ENCODE data around the gene TMEM45A.
"Not testable (repeated sequence)": the region's sequence is repeated elsewhere in the genome, so short reads cannot be mapped to it uniquely, and the experiment has no call there.

Gene TMEM45A, protein sequence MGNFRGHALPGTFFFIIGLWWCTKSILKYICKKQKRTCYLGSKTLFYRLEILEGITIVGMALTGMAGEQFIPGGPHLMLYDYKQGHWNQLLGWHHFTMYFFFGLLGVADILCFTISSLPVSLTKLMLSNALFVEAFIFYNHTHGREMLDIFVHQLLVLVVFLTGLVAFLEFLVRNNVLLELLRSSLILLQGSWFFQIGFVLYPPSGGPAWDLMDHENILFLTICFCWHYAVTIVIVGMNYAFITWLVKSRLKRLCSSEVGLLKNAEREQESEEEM

DNA sequence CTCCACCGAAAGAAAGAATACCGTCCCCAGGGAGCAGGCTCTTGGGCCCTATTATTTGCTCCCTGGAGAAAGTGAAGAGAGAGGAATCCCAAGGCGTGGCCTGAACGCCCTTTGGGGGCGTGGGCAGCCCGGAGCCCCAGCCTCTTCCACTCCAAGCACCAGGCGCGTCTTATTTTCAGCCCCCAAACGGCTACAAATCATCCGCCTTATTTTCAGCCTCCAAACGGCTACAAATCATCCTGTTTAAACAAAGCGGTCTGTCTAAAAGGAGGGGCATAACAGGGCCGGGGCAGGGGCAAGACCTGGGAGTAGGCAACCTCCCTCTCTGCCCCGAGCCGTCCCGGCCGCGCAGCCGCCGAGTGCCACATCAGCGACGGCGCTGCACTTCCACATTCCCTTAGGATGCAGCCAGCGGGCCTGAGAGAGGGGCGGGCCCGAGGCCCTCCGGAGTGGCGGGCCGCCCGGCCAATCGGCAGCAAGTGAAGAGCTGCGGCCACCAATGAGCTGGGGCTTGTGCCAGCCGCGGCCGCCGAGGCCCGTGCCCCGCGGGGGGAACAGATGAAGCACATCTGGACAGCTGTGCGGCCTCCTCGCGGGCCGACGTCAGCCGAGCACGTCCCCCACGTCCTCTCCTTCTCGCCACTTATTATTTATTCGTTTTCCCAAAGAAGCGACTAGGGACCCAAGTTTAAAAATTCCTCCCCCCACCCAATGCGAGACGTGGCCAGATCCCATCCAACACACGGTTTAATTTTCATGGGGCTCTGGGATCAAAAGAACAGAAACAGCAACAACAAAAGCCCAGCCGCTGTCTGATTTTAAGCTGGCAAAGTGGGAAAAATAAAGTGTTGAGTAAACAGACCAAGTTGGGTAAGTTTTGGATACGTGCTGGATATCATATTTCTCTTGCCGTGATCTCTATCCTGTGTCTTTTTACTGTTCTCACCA is at the start of gene TMEM45A:
TSS of gene TMEM45A (plus strand) at position 561 of the 948 bp plus-strand sequence. CDS start 62,593 bp downstream, outside the sequence.
- peak; percentile 89 for DNase-seq

DNA sequence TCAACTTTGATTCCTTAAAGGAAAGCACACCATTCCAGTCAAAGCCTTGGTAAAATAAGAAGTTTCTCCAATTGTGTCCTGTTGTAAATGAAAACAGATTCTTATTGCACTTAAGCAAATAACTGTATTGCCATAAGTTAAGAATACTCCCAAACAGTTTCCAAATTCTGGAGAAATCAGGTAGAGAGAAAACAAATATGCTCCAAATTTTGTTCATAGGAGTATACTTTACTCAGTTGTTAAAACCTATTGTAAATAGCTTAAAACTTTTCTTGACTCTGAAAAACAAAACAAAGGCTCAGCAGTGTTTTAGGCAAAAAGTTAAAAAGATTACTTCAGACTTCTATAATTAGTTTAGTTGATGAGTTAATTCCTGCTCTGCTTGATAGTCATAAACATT is 48.7 kb upstream of the TMEM45A start:
- DNase-seq = no peak

DNA sequence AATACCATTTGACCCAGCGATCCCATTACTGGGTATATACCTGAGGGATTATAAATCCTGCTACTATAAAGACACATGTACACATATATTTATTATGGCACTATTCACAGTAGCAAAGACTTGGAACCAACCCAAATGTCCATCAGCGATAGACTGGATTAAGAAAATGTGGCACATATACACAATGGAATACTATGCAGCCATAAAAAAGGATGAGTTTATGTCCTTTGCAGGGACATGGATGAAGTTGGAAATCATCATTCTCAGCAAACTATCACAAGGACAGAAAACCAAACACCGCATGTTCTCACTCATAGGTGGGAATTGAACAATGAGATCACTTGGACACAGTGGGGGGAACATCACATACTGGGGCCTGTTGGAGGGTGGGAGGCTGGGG is 45.4 kb upstream of the TMEM45A start:
- not testable (repeated sequence) for DNase-seq

DNA sequence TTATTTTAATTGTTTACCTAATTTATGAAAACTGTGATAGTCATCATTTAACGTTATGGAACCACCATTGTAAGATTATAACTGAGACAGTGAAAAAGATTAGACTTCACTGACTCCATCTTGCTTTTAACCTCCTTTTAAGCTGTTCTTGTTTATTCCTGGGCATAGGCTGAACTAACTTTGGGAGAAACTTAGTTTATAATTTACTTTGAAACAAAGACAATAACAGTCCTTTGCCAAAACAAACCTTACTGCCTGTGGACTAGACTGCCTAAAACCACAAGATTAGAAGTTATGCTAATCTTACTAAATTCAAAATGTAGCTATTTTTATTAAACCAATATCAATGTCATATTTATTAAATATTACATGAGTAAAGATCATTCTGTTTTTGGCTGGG is 44.3 kb upstream of the TMEM45A start:
- DNase-seq = no peak

DNA sequence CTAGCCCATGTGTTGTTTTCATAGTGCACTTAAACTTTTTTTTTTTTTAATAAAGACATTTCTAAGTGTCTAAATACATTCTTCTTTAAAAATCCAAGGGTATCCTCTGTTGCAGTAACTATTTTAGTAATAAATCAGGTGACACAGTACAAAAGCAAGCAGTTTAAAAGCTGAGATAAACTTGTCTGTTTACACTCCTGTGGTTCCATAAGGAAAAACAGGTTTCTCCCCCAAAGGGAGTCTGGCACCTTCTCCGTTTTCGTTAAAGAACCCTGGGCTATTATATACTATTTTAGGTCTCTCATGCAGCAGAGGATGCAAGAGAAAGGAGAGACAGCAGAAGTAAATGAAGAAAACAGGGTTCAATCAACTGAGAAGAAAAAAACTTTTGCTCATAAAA is 43.2 kb upstream of the TMEM45A start:
- no peak for DNase-seq

DNA sequence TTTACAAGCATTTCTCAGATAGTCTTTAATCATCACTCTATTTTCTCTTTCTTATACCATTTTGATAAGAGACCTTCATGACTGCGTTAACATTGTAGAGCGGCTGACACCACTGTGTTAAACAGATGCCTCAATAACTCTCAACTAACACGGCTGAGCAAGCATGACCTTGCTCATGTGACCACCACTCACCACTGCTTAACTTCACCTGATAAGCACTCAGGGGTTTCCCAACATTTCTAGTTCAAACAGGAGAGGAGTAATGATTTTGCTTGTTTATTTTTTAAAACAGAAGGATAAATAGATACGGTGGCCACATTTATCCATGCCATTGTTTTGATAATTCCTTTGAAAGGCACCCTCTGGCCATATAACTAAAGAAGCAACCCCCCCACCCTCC is 37.7 kb upstream of the TMEM45A start:
- DNase-seq = no peak

DNA sequence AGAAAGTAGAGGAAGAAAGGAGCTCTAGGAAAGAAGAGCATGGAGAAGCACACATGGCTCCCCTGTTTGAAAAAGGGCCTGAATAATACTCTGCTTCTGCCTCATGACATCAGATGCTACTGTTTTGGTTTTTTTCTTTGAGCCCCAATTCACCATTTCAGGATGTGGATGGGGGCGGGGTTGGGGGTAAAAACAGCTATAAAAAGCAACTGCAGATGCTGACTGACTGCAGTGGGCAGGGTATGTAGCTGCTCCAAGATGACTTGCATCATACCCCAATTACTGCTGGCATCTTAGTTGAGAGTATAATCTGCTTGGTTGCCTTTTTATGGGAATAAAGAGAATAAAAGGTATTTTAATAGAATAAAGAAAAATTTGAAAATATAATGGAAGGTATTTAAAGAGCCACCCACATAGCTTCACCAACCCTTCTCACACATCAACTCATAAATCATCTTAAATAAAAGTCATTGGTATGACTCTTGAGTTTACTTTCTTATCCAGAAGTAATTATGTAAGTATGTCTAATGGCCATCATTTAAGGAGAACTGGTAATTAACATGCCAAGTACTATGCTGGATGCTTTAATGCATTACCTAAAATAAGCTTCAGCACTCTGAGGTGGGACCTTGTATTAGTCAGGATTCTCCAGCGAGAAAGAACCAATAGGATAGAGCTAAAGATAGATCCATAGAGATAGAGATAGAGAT is 36.4 kb upstream of the TMEM45A start:
- DNase-seq = no peak

DNA sequence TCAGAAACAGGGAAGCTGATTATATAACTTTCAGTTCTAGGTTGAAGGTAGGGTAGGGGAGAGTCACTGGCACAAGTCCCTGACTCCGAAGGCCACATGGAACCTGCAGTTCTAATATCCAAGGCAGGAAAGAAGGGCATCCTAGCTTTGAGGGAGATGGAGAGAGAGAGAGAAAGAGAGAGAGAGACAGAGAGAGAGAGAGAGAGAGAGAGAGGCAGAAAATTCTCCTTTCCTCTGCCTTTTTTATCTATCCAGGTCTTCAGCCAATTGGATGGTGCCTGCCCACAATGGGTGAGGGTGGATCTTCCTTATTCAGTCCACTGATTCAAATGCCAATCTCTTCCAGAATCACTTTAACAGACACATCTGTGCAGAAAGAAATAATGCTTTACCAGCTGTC is 35.7 kb upstream of the TMEM45A start:
- no peak for DNase-seq

DNA sequence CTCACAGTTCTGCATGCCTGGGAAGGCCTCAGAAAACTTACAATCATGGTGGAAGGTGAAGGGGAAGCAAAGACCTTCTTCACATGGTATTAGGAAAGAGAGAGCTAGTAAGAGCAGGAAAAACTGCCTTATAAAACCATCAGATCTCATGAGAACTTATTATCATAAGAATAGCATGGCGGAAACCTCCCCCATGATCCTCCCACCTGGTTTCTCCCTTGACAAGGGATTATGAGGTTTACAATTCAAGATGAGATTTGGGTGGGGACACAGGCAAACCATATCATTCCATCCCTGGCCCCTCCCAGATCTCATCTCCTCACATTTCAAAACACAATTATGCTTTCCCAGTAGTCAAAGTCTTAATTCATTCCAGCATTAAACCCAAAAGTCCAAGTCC is 34.6 kb upstream of the TMEM45A start:
- no peak for DNase-seq

DNA sequence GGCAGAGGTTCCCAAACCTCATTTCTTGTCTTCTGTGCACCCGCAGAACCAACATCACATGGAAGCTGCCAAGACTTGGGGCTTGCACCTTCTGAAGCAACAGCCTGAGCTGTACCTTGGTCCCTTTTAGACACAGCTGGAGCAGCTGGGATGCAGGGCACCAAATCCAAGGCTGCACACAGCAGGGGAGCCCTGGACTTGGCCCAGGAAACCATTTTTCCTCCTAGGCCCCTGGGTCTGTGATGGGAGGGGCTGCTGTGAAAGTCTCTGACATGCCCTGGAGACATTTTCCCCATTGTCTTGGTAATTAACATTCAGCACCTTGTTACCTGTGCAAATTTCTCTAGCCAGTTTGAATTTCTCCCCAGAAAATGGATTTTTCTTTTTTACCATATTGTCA is 33.6 kb upstream of the TMEM45A start:
- no peak for DNase-seq

DNA sequence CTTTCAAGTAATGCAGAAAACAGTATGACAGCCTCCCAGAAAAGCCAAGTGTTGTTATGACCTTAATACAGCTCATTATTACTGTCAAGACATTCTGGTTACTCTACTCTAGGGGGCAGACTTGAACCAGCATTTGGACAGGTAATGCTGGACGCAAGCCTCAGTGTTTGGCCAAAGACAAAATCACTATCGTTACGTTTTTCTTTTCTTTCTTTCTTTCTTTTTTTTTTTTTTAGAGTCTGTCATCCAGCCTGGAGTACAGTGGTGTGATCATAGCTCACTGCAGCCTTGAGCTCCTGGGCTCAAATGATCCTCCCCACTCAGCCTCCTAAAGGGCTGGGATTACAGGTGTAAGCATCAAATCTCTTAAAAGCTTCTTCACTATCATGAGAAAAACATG is 29.4 kb upstream of the TMEM45A start:
- peak; percentile 9 for DNase-seq

DNA sequence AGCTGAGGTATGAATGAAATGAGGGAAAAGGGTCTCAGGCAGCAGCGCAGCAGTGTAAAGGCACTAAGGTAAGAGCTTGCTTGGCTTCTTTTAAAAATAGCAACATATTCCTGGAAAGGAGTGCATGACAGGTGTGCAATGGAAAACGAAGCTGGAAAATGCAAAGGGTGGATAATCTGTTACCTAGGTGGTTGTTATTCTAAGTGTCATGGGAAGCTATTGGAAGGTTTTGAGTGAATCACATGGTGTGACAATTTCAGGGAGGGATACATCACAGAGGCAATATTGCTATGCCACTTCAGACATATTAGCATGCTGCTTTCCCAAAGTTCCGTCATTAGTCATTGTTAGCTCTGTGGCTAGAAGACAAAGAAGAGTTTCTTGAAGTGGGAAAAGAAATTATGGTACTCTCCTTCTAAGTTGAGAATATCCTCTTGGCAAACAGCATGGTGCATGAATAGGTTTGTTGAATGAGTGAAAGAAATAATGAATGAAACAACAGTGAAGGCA is 28.7 kb upstream of the TMEM45A start:
- no peak for DNase-seq

DNA sequence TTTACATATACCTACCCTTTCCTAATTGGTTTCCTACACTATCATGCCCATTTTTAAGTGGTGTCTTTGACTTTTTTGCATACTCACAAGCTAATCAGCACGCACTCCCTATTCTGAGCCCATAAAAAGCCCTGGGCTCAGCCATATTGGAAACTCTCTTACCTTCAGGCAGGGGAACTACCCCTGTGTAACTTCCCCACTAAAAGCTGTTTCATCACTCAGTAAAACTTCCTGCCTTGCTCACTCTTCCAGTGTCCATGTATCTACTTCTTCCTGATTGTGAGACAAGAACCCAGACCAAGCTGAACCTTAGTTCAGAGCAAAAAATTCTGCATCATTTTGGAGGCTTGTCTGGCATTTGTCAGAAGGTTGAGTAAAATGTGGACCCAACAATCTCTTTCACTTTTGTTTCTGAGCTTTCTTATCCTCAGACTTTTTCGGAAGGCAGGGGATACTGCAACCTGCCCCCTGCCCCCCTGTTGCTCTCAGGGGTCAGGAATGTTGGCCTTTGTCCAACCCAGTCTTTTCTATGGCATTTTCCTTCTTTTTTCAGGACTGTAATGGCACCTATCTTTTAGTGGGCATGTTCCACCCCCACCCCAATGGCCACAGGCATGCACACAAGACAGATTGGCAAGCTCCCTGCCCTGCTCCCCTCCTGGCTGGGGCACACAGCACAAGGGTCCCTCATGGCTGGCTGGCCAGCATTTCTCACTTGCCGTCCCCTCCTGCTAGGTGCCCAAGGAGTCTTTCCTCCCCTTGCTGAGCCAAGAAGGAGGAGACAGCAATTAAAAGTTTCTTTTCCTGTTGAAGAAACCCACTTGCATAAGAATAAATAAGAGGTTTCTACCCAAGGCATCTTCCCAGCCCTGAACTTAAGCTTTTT is 26.3 kb upstream of the TMEM45A start:
- no peak for DNase-seq

DNA sequence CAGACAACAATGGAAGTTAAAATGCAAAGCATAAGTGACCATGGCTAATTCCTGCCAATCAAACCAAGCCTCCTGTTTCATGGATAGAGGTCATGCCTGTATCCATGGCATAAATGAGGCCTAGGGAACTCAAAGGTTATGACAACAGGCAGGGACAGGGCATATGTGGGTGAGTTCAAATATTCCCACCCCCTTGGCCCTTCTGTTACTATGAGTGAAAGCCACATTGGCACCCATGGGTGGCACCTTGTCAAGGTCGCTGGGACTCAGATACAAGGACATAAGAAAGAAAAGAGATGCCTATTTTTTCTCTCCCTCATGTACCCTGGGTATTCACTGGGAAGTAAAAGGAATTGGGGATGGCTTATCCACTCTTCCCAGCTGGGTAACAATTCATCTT is 25.3 kb upstream of the TMEM45A start:
- DNase-seq = no peak

DNA sequence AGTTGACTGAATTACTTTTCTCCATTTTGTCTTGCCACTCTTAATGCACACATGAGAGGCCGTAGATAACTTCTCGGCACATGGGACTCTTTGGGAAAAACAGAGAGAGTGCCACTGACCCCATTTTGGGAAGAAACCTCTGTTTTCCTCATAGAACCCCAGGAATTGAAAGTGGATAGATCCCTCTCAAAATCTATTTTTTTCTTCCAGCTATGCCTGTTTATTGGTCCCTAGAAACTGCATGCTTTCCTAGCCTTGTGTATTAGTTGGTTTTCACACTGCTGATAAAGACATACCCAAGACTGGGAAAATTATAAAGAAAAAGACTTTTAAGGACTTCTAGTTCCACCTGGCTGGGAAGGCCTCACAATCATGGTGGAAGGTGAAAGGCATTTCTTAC is 23.7 kb upstream of the TMEM45A start:
- DNase-seq = no peak

DNA sequence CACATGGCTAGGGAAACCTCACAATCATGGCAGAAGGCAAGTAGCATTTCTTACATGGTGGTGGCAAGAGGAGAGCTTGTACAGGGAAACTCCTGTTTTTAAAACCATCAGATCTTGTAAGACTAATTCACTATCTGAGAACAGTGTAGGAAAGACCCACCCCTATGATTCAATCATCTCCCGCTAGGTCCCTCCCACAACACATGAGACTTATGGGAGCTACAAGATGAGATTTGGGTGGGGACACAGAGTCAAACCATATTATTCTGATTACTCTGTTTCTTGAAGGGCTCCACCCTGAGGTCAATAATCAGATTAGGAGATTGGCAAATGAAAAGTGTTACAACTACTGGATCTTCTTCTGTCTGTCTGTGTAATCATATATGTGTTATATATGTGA is 21.5 kb upstream of the TMEM45A start:
- no peak for DNase-seq

DNA sequence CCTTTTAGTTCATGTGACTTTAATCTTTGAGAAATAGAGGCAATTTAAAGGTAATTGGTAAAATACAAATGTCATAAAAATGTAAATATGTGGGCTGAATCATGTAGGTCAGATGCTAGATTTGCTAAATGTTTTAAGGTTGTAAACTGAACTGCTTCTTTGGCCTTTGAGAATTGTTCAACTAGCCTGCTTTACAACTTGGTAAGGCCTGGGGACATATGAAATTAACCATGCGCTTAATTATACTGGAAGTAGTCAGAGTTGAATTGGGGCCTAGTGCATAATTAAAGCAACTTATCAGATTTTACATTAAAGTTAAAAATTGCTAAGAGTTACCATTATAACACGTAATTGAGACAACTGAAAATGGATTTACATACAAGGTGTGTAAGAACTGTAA is 21.0 kb upstream of the TMEM45A start:
- DNase-seq = no peak

DNA sequence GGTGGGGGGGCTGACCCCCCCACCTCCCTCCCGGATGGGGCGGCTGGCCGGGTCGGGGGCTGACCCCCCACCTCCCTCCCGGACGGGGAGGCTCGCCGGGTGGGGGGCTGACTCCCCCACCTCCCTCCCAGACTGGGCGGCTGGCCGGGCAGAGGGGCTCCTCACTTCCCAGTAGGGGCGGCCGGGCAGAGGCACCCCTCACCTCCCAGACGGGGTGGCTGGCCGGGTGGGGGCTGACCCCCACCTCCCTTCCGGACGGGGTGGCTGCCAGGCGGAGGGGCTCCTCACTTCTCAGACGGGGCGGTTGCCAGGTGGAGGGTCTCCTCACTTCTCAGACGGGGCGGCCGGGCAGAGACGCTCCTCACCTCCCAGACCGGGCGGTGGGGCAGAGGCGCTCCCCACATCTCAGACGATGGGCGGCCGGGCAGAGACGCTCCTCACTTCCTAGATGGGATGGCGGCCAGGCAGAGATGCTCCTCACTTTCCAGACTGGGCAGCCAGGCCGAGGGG is 14.5 kb upstream of the TMEM45A start:
- DNase-seq = not testable (repeated sequence)

DNA sequence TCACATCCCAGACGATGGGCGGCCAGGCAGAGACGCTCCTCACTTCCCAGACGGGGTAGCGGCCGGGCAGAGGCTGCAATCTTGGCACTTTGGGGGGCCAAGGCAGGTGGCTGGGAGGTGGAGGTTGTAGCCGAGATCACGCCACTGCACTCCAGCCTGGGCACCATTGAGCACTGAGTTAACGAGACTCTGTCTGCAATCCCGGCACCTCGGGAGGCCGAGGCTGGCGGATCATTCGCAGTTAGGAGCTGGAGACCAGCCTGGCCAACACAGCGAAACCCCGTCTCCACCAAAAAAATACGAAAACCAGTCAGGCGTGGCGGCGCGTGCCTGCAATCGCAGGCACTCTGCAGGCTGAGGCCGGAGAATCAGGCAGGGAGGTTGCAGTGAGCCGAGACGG is 13.9 kb upstream of the TMEM45A start:
- DNase-seq = not testable (repeated sequence)

DNA sequence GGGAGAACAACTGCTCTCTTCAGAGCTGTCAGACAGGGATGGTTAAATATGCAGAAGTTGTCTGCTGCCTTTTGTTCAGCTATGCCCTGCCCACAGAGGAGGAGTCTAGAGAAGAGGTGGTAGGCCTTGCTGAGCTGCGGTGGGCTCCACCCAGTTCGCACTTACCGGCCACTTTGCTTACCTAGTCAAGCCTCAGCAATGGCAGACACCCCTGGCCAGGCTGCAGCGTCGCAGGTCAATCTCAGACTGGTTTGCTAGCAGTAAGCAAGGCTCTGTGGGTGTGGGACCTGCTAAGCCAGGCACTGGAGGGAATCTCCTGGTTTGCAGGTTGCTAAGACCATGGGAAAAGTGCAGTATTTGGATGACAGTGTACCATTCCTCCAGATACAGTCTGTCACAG is 12.3 kb upstream of the TMEM45A start:
- DNase-seq = no peak

DNA sequence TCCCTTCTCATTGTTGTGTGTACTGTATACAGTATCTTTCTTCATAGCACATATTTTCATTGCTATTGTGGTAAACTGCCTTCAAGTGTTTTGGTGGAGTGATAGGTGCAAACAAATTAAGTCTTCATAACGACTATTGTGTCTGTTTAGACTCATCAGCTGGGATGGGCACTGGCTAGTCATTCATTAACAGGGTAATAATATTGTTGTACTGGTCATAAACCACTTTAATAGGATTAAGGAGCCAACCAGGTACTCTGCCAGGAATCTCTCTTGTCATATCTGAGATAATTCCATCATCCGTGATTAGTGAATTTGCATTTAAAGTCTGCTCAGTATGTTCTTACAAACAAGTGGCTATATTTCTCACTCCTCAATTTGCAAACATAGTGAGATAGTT is 10.2 kb upstream of the TMEM45A start:
- DNase-seq = no peak

DNA sequence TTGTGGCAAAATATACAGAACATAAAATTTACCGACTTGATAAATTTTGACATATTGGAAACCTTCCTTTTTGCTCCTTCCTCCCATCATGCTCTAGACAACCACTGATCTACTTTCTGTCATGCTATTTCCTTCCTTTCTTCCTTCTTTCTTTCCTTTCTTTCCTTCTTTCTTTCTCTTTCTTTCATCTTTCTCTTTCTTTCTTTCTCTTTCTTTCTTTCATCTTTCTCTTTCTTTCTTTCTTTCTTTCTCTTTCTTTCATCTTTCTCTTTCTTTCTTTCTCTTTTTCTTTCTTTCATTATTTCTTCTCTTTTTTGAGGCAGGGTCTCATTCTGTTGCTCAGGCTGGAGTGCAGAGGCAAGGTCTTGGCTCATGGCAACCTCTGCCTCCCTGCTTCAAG is 8.9 kb upstream of the TMEM45A start:
- no peak for DNase-seq
